Hematopoietic multipotent progenitor cell treated with erythropoietin and hydrocortisone succinate and interleukin-3 and kit ligand, for 8 days (in vitro differentiated cells): ENCODE data around the gene ATP8A2.

ENCODE experiments used
- DNase-seq: peaks from one replicate; pipeline ENCODE4 v3.0.0-alpha.2; 2015

Gene ATP8A2

DNA sequence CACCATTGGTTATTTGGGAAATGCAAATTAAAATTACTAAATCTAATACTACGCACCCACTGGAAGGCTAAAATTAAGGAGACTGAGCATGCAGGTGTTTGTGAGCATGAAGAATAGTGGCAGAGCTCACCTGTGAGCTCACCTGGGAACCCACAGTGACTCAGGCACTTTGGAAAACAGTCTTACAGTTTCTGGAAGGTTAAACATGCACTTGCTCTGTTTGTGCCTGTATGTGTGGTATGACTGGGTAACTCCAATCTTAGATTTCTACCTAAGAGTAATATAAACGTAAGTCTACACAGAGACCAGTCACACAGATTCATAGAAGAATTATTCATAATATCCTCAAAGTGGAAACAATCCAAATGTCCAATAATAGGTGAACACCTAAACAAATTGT lies 318.8 kb downstream of the ATP8A2 start:
- DNase-seq = no peak

- DNase-seq = no peak
Measured at GRCh38 chr13:25691654-25692053, 319.9 kb downstream of the ATP8A2 start.

DNA sequence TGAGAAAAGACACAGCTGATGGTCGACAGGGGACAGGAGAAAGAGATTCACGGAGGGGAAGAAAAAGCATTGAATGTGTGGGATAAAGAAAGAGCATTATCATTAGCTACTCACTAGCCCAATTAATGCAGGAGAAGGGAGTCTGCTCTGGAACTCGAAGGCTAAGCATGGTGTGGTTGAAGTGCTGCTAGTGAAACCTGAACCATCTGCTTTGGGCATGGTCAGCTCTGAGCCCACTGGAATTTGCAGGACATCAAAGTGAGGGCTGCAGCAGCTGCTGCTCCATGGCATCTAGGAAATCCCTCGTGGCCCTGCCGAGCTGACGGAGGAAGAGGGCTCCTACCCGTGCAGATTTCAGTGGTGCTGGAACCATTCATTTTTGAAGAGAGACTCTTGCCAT lies 320.3 kb downstream of the ATP8A2 start:
- DNase-seq = no peak

GRCh38 chr13:25699056-25699455 lies 327.3 kb downstream of the ATP8A2 start:
- no peak for DNase-seq

DNA sequence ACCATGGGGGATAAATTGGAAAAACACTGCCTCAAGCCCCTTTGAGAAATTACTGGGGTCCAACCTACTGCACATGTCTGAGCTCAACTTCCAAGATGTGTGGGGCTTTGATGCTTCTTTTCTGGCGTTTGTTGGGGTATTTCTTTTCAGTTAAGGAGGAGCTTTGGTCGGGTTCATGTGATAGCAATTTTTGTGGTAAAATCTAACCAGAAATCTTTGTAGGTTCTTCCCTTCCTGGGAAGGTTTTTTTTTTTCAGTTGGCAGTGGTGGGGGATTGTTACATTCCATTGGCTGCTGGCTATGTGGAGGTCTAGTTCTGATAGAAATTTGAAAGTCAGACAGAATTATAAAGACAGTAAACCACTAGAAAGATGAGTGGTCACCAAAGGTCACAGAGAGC lies 327.8 kb downstream of the ATP8A2 start:
- no peak for DNase-seq

DNA sequence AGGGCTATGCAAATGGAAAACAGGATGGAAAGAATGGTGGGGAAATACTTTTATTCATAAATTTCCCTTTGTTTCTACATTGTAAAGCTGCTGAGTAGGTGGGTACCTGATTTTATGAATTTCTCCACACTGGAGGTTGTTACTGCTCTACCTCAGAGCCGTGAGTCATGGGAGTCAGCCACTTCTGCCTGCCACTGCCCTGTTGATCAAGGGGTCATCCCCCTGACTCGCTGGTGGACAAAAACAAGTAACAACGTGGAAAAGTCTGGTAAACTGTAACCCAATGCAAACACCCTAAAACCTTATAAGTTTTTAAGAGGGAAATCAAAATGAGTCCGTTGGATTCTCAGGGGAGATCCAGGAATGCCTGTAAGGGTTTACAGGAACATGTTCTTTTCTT lies 329.5 kb downstream of the ATP8A2 start:
- DNase-seq = no peak

DNA sequence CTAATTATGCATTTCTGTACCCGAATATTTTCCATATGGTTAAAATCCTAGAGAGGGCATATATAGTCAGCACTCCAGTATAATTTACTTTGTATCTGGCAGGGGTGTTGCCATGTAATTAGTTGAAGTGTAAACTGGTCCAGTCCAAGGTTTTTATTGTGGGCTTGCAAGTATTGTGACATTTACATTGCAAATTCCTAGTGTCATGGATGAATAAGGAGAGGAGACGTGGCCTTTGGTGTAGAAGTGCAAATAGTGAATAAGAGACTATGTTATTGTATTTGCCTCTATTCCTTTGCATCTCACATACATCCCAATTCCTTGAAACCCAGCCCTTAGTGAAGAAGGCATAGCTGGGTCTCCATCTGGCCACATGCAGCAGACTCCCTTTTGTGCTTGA lies 330.6 kb downstream of the ATP8A2 start:
- no peak for DNase-seq

GRCh38 chr13:25707726-25708125 lies 336.0 kb downstream of the ATP8A2 start:
- DNase-seq = no peak

- no peak for DNase-seq
Measured at GRCh38 chr13:25708268-25708667, 336.5 kb downstream of the ATP8A2 start.

GRCh38 chr13:25709088-25709487 lies 337.3 kb downstream of the ATP8A2 start:
- no peak for DNase-seq

GRCh38 chr13:25715760-25716159 lies 344.0 kb downstream of the ATP8A2 start:
- no peak for DNase-seq

GRCh38 chr13:25717666-25718197 lies 346.0 kb downstream of the ATP8A2 start:
- DNase-seq = no peak

DNA sequence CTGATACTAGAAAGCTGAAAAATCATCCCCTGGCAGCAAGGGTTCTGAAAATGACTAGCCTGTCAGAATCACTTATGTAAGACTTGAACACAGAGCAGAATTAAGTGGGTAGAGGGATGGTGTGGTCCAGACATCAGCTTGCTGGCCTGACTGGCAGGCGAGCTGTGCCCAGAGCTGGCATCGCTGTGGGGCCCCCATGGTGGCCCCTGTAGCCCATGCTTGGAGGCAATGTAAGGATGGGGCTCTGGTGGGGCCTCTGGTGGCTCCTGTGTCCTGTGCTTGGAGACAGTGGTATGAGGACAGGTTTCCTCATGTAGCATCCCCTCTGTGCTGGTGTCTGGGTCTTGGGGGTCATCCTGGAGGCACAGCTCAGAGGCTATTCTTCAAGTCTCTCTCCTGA lies 347.9 kb downstream of the ATP8A2 start:
- no peak for DNase-seq

GRCh38 chr13:25722893-25723292 lies 351.1 kb downstream of the ATP8A2 start:
- no peak for DNase-seq

DNA sequence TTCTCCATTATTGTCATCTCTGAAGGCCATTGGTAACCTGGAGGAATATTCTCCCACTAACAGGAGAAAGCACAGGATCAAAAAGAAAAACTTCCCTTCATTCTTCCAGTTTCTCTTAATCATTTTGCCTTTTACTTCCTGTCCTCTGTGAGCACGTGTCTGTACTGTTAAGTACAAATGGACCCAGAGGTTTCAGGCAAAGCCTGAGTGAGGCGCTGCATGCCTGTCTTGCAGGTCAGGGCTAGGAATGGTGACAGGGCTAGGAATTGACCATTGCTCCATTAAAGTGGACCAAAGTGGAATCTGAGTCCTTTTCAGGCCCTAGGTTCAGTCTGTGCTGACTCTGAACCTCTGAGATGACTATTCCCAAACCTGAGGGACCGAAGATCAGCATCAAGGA lies 353.3 kb downstream of the ATP8A2 start:
- DNase-seq = no peak

GRCh38 chr13:25727250-25727649 lies 355.5 kb downstream of the ATP8A2 start:
- no peak for DNase-seq

GRCh38 chr13:25727810-25728209 lies 356.0 kb downstream of the ATP8A2 start:
- DNase-seq = no peak

- no peak for DNase-seq
Measured at GRCh38 chr13:25729201-25729600, 357.4 kb downstream of the ATP8A2 start.

GRCh38 chr13:25731037-25731436 lies 359.3 kb downstream of the ATP8A2 start:
- DNase-seq = no peak

DNA sequence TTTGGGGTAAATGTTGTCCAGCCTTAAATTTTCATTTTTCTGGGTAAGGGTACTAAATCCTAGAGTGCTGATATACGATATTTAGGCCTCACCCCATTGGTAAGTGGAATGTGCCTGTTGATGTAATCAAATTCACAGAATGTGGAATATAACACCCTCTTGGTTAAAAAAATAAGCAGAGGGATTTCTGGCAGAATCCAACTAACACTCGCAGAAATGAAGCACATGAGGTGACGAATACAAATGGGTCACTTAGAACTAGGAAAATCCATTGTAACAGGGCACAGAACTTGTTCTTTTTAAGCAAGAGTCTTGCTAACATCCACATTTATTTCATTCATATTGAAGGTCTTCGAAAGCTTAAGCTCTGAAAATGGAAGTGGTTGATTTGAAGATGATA lies 359.8 kb downstream of the ATP8A2 start:
- DNase-seq = no peak

- no peak for DNase-seq
Measured at GRCh38 chr13:25732111-25732865, 360.5 kb downstream of the ATP8A2 start.

DNA sequence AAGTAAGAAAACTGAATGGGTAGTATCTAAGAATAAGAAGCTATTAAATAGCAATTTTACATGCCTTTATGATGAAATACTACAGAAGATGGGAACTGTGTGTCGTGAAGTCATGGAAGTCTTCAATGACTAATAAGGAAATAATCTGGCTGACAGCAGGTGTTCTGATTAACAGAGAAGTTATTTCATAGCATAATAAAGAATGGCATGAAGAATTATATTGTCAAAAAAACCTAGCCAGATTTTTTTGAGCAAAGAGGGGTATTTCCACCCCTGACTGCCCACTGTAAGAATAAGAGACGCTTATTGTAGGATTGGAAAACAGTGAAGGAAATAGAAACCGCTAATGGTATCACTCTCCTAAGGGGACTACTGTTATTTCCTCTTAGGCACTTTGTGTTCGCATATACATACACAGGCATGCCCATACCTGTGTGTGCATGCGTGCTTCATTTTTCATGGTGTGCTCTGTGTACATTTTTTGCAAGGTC lies 361.3 kb downstream of the ATP8A2 start:
- DNase-seq = no peak

DNA sequence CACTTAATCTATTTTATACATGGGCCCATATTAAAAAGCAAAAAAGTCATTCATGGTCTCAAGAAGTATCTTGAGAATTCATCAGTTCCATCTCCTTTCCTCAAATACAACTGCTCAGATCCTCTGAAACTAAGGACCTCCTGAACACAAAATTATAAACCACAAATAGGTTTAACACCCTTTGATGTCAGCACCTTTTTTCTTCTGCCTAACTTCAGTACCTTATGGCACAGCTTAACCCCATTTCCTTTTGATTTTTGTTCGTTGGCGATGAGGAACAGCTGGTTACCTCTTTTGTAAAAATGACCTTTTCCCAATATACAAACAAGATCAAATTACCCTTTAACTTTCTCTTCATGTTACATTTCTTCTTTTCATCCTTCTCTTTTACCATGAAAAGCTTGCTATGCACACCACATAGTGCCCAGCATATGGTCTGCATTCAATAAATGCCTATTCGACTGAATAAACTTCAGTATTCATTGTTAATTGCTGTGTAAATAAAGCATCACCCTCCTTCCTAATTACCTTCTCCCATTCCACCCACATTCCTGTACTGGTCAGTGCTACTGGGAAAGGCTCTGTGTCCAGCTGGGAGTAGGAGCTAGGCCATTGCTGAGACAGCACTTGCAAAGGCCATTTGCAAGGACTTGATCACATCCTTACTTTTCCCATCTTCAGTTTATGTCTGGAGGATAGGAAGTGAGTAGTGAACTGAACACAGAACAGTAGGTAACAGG lies 362.1 kb downstream of the ATP8A2 start:
- no peak for DNase-seq
